Mononuclear cell (primary cell): ENCODE measurements around the gene ASB1. TPM values are rescaled to one million over a fixed set of nuclear protein-coding genes. Genes with fewer than 3 reads are reported as not detected.
"Not testable (repeated sequence)": the region's sequence is repeated elsewhere in the genome, so short reads cannot be mapped to it uniquely, and the experiment has no call there.

Experiments used
- H3K27me3 ChIP-seq: 2 replicates; pipeline ENCODE4 v1.6.0; 2011; ENCODE audit warnings: low read length, control low read depth; ENCODE audit not compliant: insufficient read depth
- H3K4me1 ChIP-seq: 2 replicates; pipeline ENCODE4 v1.5.1; 2011; ENCODE audit warnings: mild to moderate bottlenecking, low read length, control low read depth; ENCODE audit not compliant: insufficient read depth
- H3K4me3 ChIP-seq: 2 replicates; pipeline ENCODE4 v1.5.1; 2011; ENCODE audit warnings: mild to moderate bottlenecking, low read length, moderate library complexity
- H3K9me3 ChIP-seq: 2 replicates; pipeline ENCODE4 v1.5.1; 2011; ENCODE audit warnings: low read depth, mild to moderate bottlenecking, control low read depth, low read length
- total RNA-seq: library from RNA; depleted of rRNA; stranded (reverse); fragments of >200 nt; gene quantifications from one replicate; pipeline ENCODE4 v1.2.3, GENCODE V29; 2012

ASB1 gene
- total RNA-seq, 1 donor: 10.5 TPM

DNA sequence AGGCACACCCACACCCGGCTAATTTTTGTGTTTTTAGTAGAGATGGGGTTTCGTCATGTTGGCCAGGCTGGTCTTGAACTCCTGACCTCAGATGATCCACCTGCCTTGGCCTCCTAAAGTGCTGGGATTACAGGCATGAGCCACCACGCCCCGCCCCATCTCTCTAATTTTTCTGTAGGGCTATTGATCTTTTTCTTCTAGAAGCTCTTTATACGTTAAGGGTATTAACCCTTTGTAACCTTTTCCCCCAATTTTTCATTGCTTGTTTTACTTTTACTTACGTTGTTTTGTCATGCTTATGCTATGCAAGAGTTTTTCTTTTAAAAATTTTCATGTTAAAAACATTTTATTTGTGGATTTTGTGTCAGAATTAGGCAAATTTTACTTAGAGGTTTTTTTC lies 15.5 kb downstream of the ASB1 start:
- H3K9me3 ChIP-seq, H3K4me3 ChIP-seq, H3K4me1 ChIP-seq, H3K27me3 ChIP-seq: not testable (repeated sequence)

GRCh38 chr2:238444242-238444641 lies 17.5 kb downstream of the ASB1 start:
- H3K4me1 ChIP-seq: no peaks in the 10 kb centered on the region

DNA sequence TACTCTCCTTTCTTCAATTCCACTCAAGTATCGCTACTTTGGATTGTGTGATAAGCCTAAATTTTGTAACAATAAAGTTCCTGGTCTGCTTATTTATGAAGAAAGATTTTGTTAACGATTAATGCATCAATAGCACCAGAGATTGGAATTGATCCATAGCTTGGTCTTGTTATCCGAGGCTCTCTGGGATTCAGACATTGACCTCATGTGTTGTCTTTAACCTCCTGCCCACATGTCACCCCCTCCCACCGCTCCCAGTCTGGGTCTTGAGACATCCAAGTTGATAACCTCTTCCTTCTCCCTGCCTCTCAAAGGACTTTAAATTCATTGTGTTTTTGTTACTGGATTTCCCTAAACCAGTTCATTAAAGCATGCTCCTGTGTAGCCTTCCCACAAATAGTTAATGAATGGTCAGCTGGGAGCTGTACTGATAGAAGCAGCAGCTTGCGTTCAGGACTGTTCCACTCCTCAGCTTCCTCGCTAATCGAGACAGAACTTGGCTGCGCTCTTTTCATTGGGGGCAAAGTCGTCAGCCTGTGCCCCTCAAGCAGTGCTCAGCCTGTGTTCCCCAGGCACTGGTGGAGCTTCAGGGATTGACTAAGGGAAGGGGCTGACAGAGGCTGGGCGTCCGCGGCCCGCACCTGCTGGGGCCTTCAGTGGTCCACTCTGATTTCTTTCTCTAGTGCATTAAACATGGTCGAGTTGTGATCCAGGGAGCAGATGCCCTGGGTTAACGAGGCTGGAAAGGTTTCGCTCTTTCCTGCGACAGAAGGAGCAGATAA lies 18.9 kb downstream of the ASB1 start:
- H3K4me1 ChIP-seq: no peaks in the 10 kb centered on the region
- no peaks in the 10 kb centered on the region for H3K9me3 ChIP-seq
- H3K4me3 ChIP-seq: no peak overlapping the region
- H3K27me3 ChIP-seq: no peaks in the 10 kb centered on the region

More at GRCh38 chr2:238444242-238444641, 17.5 kb downstream of the ASB1 start:
- Histone ChIP-seq H3K4me3 (no peak overlapping the region), H3K27me3 (no peaks in the 10 kb centered on the region), H3K9me3 (no peaks in the 10 kb centered on the region)

GRCh38 chr2:238446371-238446770 lies 19.6 kb downstream of the ASB1 start:
- Histone ChIP-seq H3K4me3 (no peak overlapping the region), H3K9me3 (no peaks in the 10 kb centered on the region), H3K4me1 (no peaks in the 10 kb centered on the region), H3K27me3 (no peaks in the 10 kb centered on the region)

DNA sequence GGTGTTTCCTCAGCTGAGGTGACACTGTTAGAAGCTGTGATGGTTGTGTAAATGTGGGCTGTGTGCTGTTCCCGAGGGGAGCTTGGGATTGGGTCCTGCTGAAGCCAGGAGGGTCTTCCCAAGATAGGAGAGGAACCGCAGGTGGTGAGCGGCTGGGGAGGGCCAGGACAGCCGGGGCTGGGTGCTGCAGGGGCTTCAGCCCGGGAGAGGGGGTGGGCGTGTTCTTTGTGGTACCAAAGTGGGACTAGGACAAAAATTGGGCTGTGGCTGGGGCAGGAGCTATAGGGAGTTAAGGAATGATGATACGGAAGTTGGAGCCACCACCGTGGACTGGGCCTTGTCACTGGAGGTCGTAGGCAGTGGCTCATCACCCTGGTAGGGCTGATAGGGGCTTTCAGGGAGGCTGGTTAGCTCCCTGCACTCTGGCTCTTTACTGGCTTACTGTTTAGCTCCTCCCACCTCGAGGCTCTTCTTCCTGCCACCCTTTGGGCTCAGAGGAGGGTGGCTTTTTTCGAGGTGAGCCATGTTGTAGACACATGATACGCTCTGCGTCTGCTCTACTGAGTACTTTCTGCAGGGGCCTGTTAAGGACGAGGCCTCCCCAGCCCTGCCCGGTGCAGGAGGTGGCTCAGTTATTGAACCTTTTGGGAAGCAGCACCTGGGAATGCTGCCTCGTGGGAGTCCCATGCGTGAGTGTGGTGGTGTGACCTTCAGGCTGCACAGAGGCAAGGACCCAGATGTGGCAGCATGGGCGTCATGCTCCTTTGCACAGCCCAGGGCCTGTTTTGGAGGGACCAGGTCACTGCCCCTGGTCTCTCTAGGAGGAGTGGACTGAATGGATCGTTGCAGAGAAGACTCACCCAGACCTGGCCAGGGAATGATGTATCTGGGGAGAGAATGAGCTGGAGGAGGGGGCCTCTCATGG lies 21.6 kb downstream of the ASB1 start:
- H3K9me3 ChIP-seq: no peaks in the 10 kb centered on the region
- no peaks in the 10 kb centered on the region for H3K27me3 ChIP-seq
- H3K4me1 ChIP-seq: no peaks in the 10 kb centered on the region
- H3K4me3 ChIP-seq: no peak overlapping the region

GRCh38 chr2:238449241-238449640 lies 22.5 kb downstream of the ASB1 start:
- Histone ChIP-seq H3K9me3 (no peaks in the 10 kb centered on the region), H3K4me1 (no peaks in the 10 kb centered on the region), H3K27me3 (no peaks in the 10 kb centered on the region)

DNA sequence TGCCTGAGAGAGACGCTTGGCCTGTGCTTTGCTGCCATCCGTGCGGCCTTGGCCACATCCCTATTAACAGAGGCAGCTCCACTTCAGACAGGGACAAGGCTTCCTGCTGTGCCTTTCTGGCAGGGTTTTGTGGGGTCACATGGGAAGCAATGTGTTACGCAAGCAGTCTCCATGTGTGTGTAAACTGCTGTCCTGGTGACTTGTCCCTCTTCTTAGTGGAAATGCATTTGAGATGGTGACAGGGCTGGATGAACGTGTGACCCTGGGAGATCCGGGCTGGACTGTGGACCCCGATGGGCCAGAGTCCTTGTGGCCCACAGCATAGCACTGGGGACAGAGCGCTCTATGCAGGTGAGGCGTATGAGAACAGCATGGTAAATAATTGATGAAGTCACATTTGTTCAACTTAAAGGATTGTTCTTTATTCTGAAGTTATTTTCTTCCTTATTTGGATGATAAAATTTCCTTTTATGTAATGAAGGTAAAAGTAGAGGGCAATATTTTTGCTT lies 23.2 kb downstream of the ASB1 start:
- H3K27me3 ChIP-seq: no peaks in the 10 kb centered on the region
- H3K9me3 ChIP-seq: no peaks in the 10 kb centered on the region
- no peak overlapping the region for H3K4me3 ChIP-seq
- no peaks in the 10 kb centered on the region for H3K4me1 ChIP-seq

More at GRCh38 chr2:238449241-238449640, 22.5 kb downstream of the ASB1 start:
- H3K4me3 ChIP-seq: no peak overlapping the region

GRCh38 chr2:238450440-238450861 lies 23.7 kb downstream of the ASB1 start:
- Histone ChIP-seq H3K9me3 (no peaks in the 10 kb centered on the region), H3K27me3 (no peaks in the 10 kb centered on the region), H3K4me3 (no peak overlapping the region), H3K4me1 (no peaks in the 10 kb centered on the region)

DNA sequence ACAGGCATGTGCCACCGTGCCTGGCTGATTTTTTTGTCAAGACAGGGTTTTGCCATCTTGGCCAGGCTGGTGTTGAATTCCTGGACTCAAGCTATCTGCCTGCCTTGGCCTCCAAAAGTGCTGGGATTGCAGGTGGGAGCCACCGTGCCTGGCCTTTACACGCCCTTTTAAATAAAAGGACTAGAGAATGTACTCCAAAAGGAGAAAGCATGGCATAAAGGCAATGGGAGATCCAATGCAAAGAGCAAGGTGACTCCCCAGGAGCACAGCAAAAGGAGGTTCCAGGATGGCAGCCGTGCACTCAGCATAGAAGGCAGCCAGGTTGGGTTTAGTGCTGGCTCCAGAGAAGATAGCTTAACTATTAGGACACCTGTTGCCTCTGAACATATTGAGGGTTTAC lies 27.1 kb downstream of the ASB1 start:
- Histone ChIP-seq H3K4me3 (no peak overlapping the region), H3K27me3 (no peaks in the 10 kb centered on the region), H3K4me1 (no peaks in the 10 kb centered on the region), H3K9me3 (no peaks in the 10 kb centered on the region)

- H3K9me3 ChIP-seq: no peaks in the 10 kb centered on the region
- no peaks in the 10 kb centered on the region for H3K4me1 ChIP-seq
These were observed 29.7 kb downstream of the ASB1 start for GRCh38 chr2:238456449-238456848.

DNA sequence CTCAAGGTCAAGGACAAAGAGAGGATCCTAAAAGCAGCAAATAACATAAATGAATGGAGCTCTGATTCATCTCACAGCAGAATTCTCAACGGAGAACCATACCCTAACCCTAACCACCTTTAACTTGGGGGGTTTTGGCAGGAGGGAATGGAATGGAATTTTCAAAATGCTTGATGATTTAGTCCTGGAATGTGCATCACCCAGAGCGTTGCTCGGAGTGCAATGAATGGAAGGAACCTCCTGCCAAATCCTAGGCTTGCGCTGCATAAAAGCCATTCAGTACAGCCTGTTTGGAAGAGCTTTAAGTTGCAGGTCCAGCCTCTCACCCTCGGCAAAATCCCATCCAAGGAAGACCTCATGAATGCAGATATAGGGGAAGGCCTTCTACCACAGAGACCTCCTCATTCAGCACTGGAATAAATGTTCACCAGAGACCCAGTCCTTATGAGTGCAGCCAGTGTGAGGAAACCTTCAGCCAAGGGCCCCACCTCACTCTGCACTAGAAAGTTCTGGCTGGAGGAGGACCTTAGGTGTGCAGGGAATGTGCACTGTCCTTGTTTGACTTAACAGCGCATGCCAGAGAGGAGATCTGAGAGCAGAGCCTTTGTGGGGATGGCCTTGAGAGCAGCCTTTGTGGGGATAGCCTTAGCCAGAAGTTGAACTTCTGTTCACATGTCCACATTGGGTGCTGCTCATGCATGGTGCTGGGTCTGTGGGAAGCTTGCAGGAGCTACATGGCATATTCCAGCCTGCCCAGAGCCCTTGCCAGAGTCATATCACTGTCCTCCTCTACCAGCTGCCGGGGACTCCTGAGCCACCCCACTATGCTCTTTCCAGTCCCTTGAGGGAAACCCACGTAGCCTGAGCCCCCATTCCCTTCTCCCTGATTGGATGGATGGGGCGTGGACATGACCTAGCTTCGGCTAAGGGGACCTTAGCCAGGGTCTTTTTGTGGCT lies 30.5 kb downstream of the ASB1 start:
- no peak overlapping the region for H3K4me3 ChIP-seq
- H3K4me1 ChIP-seq: no peaks in the 10 kb centered on the region
- no peaks in the 10 kb centered on the region for H3K9me3 ChIP-seq
- no peaks in the 10 kb centered on the region for H3K27me3 ChIP-seq

More at GRCh38 chr2:238456449-238456848, 29.7 kb downstream of the ASB1 start:
- no peak overlapping the region for H3K4me3 ChIP-seq
- no peaks in the 10 kb centered on the region for H3K27me3 ChIP-seq

- Histone ChIP-seq H3K9me3 (no peaks in the 10 kb centered on the region), H3K4me1 (no peaks in the 10 kb centered on the region), H3K4me3 (no peak overlapping the region), H3K27me3 (no peaks in the 10 kb centered on the region)
These were observed 31.2 kb downstream of the ASB1 start for GRCh38 chr2:238457927-238458324.

DNA sequence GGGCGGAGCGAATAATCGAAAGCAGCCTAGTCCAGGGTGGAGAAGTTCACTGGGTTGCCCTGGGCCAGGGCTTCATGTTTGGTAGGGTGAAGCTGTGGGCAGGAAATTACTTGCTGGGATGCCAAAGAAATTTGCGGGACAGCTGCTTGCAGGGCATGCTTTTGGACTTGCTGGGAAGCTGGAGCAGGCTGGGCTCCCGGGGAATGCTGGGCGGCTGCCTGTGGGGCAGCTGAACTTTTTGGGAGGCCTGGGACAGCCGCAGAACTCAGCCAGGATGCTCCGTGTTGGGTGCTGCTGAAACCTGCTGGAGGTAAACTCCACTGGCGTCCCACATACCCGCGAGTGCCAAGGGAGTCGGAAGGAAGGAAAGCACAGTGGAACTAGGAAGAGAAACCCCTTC lies 31.9 kb downstream of the ASB1 start:
- H3K4me3 ChIP-seq: no peak overlapping the region
- H3K4me1 ChIP-seq: no peaks in the 10 kb centered on the region
- H3K27me3 ChIP-seq: no peaks in the 10 kb centered on the region
- H3K9me3 ChIP-seq: no peaks in the 10 kb centered on the region

- Histone ChIP-seq H3K4me1 (no peaks in the 10 kb centered on the region), H3K9me3 (no peaks in the 10 kb centered on the region), H3K27me3 (no peaks in the 10 kb centered on the region), H3K4me3 (no peak overlapping the region)
These were observed 32.4 kb downstream of the ASB1 start for GRCh38 chr2:238459081-238459629.
